Neutrophil (primary cell): ENCODE results near the gene NXN.
"Not testable (repeated sequence)": the region's sequence is repeated elsewhere in the genome, so short reads cannot be mapped to it uniquely, and the experiment has no call there.

Experiments
- H3K27ac ChIP-seq: fragments of 200-600 bp; sonication (generic); 2 replicates; pipeline ENCODE4 v1.5.1; 2016; ENCODE audit warnings: mild to moderate bottlenecking, moderate library complexity
- H3K27me3 ChIP-seq: fragments of 200-600 bp; sonication (generic); 2 replicates; pipeline ENCODE4 v1.6.0; 2016; ENCODE audit warnings: mild to moderate bottlenecking
- H3K36me3 ChIP-seq: fragments of 200-600 bp; sonication (generic); 2 replicates; pipeline ENCODE4 v1.5.1; 2017
- H3K4me1 ChIP-seq, 2 experiments: fragments of 200-600 bp in 1 of 2; sonication (generic) in 1 of 2; 1 replicate in 1 of 2; 2 replicates in 1 of 2; pipeline versions ENCODE4 v1.5.1 to v1.6.1; 2013 to 2016; ENCODE audit warnings: low read depth in 1 of 2, low read length in 1 of 2, mild to moderate bottlenecking in 1 of 2, moderate library complexity in 1 of 2; ENCODE audit not compliant: control insufficient read depth in 1 of 2, insufficient read depth in 1 of 2
- H3K4me3 ChIP-seq, 2 experiments: fragments of 200-600 bp in 1 of 2; sonication (generic) in 1 of 2; 1 replicate in 1 of 2; 2 replicates in 1 of 2; pipeline ENCODE4 v1.5.1; 2013 to 2016; ENCODE audit warnings: low read depth in 1 of 2, low read length in 1 of 2, mild to moderate bottlenecking in 1 of 2, moderate library complexity in 1 of 2
- H3K9me3 ChIP-seq: fragments of 200-600 bp; sonication (generic); 2 replicates; pipeline ENCODE4 v1.5.1; 2016
- CTCF ChIP-seq: fragments of 200-600 bp; sonication (generic); IDR thresholded peaks from 2 replicates; pipeline ENCODE4 v1.5.1; 2016; ENCODE audit warnings: antibody characterized with exemption

The NXN gene

GRCh38 chr17:794876-795275 is 184.7 kb downstream of the NXN start:
- H3K36me3 ChIP-seq = peaks cover 18% of the 10 kb centered on the region
- no peak overlapping the region for H3K4me3 ChIP-seq
- H3K27me3 ChIP-seq = no peaks in the 10 kb centered on the region
- no peaks in the 10 kb centered on the region for H3K9me3 ChIP-seq
- H3K4me1 ChIP-seq = peaks cover 9 to 12% of the 10 kb centered on the region in 2 experiments
- no peak overlapping the region for H3K27ac ChIP-seq
- no peak for TF ChIP-seq CTCF

GRCh38 chr17:792277-792676 is 187.3 kb downstream of the NXN start:
- H3K27me3 ChIP-seq = no peaks in the 10 kb centered on the region
- no peak for TF ChIP-seq CTCF
- no peaks in the 10 kb centered on the region for H3K9me3 ChIP-seq
- H3K4me3 ChIP-seq = no peak overlapping the region
- H3K27ac ChIP-seq = peak overlapping the region; percentile 52
- peaks cover 9 to 12% of the 10 kb centered on the region in 2 experiments for H3K4me1 ChIP-seq
- peaks cover 38% of the 10 kb centered on the region for H3K36me3 ChIP-seq

DNA sequence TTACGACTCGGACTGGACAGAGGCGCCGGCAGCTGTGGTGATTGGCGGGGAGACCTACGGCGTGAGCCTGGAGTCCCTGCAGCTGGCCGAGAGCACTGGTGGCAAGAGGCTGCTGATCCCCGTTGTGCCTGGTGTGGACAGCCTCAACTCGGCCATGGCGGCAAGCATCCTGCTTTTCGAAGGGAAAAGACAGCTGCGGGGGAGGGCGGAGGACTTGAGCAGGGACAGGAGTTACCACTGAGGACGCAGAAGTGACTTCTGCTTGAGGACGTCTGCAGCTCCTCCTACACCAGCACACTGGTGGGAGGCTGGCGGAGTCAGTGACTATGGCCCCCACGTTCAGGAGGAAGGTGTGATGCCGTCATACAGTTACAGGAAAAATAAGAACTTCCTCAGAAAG is 187.7 kb downstream of the NXN start:
- no peak for TF ChIP-seq CTCF
- Histone ChIP-seq H3K36me3 (peaks cover 38% of the 10 kb centered on the region), H3K4me1 (peaks cover 9 to 12% of the 10 kb centered on the region in 2 experiments), H3K27ac (peak overlapping the region; percentile 52), H3K9me3 (no peaks in the 10 kb centered on the region), H3K4me3 (no peak overlapping the region), H3K27me3 (no peaks in the 10 kb centered on the region)

GRCh38 chr17:790874-791247 is 188.7 kb downstream of the NXN start:
- H3K27me3 ChIP-seq, H3K9me3 ChIP-seq, H3K4me3 ChIP-seq, H3K27ac ChIP-seq: not testable (repeated sequence)
- Histone ChIP-seq H3K36me3 (peaks cover 38% of the 10 kb centered on the region), H3K4me1 (peaks cover 9 to 12% of the 10 kb centered on the region in 2 experiments)

- H3K27ac ChIP-seq, H3K4me3 ChIP-seq: not testable (repeated sequence)
- peaks cover 38% of the 10 kb centered on the region for H3K36me3 ChIP-seq
Measured at GRCh38 chr17:789931-790873, 189.4 kb downstream of the NXN start.

DNA sequence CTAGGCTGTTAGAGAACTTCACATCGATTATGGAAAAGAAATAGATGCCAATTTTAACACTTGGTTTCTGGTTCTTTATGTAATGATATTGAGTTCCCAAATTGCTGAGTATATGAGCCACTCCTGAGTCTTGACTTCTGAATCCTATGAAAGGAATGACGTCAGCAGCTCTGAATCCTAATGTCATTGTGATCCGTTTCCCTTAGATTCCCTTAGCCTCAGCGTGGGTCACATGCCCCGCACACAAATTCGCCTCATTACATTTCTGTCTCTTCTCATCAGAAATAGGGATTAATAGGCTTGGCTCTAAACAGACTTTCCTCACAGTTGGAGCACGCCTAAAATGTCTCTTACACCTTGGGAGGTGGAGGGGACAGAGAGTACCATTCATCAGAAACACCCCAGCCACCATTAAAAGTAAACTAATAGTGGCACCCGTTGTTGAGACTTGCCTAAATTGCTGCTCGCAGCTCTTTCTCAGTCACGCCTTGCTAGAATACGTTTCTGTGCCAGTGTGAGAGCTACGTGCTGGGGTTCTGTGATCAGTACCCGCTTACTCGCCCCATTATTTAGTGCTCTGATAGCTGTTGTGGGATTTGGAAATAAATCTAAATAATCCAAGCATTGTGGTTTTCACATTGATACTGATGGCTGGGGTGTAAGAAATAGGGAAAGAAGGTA is 190.3 kb downstream of the NXN start:
- Histone ChIP-seq H3K36me3 (peaks cover 38% of the 10 kb centered on the region), H3K4me1 (peaks cover 9 to 12% of the 10 kb centered on the region in 2 experiments), H3K9me3 (no peaks in the 10 kb centered on the region), H3K4me3 (no peak overlapping the region), H3K27me3 (no peaks in the 10 kb centered on the region), H3K27ac (no peak overlapping the region)
- TF ChIP-seq CTCF = no peak

More at GRCh38 chr17:789931-790873, 189.4 kb downstream of the NXN start:
- H3K27me3 ChIP-seq, H3K9me3 ChIP-seq: not testable (repeated sequence)
- H3K4me1 ChIP-seq = peaks cover 9 to 12% of the 10 kb centered on the region in 2 experiments
